Dendritic cell treated with granulocyte-macrophage colony-stimulating factor and Interleukin-4, amounts not matched to agents 40 ng/mL and 50 ng/mL, for 4 days (primary cell): Measurements from ENCODE around the gene SPTBN1.

Experiments
- H3K27ac Mint-ChIP-seq: one replicate; pipeline ENCODE4 v1.8.0; 2022; ENCODE audit warnings: mild to moderate bottlenecking, mixed read lengths
- H3K27me3 Mint-ChIP-seq: one replicate; pipeline ENCODE4 v1.8.0; 2022; ENCODE audit warnings: mild to moderate bottlenecking, mixed read lengths
- H3K36me3 Mint-ChIP-seq: one replicate; pipeline ENCODE4 v1.8.0; 2022; ENCODE audit warnings: low read depth, mixed read lengths
- H3K4me1 Mint-ChIP-seq: one replicate; pipeline ENCODE4 v1.8.0; 2022; ENCODE audit warnings: low read depth, mixed read lengths
- H3K4me3 Mint-ChIP-seq: one replicate; pipeline ENCODE4 v1.8.0; 2022; ENCODE audit warnings: mild to moderate bottlenecking, moderate library complexity, mixed read lengths
- H3K9me3 Mint-ChIP-seq: one replicate; pipeline ENCODE4 v1.8.0; 2022; ENCODE audit warnings: mixed read lengths
- intact Hi-C: fragments of 100-400 bp; cut with micrococcal nuclease; formaldehyde crosslinking; loops from one replicate; pipeline ENCODE4 v1.15.0; 2022

The SPTBN1 gene

GRCh38 chr2:54582987-54583386, 126.9 kb downstream of the SPTBN1 start:
- H3K4me1 Mint-ChIP-seq, result peaks cover 21% of the 10 kb centered on the region
- H3K9me3 Mint-ChIP-seq, result no peaks in the 10 kb centered on the region
- no peak overlapping the region for H3K4me3 Mint-ChIP-seq
- no peak overlapping the region for H3K27ac Mint-ChIP-seq
- H3K27me3 Mint-ChIP-seq, result no peaks in the 10 kb centered on the region
- intact Hi-C loops, result no loop called here
- no peaks in the 10 kb centered on the region for H3K36me3 Mint-ChIP-seq

- intact Hi-C loops, result no loop called here
- Mint-ChIP-seq H3K36me3 (no peaks in the 10 kb centered on the region), H3K27me3 (no peaks in the 10 kb centered on the region), H3K27ac (no peak overlapping the region), H3K4me1 (peaks cover 19% of the 10 kb centered on the region), H3K4me3 (no peak overlapping the region), H3K9me3 (no peaks in the 10 kb centered on the region)
Measured at GRCh38 chr2:54584598-54584997, 128.5 kb downstream of the SPTBN1 start.

- no peaks in the 10 kb centered on the region for H3K9me3 Mint-ChIP-seq
- H3K36me3 Mint-ChIP-seq, result no peaks in the 10 kb centered on the region
- no peaks in the 10 kb centered on the region for H3K27me3 Mint-ChIP-seq
- intact Hi-C loops, result no loop called here
- H3K4me1 Mint-ChIP-seq, result peaks cover 13% of the 10 kb centered on the region
- no peak overlapping the region for H3K4me3 Mint-ChIP-seq
- no peak overlapping the region for H3K27ac Mint-ChIP-seq
Measured at GRCh38 chr2:54585136-54585733, 129.1 kb downstream of the SPTBN1 start.

DNA sequence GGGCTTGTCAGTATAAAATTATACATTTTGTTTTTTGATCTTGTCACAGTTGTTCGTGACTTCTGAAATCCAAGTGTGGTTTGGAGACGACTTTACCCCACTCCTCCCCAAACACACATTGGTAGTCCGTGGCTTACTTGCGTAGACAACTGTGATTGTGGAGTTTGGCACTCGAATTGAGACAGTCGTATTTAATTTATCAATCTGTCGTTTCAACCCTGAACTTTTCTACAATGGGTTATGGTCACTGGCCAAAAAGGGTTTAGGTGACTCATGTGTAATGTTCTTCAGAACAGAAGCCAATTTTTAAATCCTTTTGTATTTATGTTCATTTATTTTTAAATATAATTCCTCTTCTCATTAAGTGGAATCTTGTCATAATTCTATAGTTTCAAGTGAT, 129.9 kb downstream of the SPTBN1 start:
- Mint-ChIP-seq H3K36me3 (no peaks in the 10 kb centered on the region), H3K27ac (no peak overlapping the region), H3K27me3 (no peaks in the 10 kb centered on the region), H3K4me1 (peaks cover 15% of the 10 kb centered on the region), H3K9me3 (no peaks in the 10 kb centered on the region), H3K4me3 (no peak overlapping the region)
- intact Hi-C loops, result no loop called here

DNA sequence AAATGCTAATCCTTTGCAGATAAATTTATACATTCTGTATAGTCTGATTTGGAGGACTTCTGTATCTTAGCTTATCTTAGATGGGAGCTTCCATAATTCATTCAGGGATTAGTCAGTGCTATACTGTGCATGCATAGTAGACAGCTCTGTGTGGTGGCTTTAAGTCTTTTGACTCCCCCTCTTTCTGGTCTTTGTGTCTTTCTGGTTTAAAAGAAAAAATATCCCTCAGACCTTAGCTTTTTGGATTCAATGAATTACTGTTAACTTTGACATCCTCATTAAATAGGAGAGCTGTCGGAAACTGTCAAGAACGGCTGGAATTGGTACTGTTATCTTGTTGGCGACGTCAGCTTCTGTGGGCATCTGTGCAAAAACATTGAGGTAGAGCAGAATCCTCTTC, 130.4 kb downstream of the SPTBN1 start:
- H3K4me3 Mint-ChIP-seq, result no peak overlapping the region
- intact Hi-C loops, result no loop called here
- no peaks in the 10 kb centered on the region for H3K9me3 Mint-ChIP-seq
- no peaks in the 10 kb centered on the region for H3K36me3 Mint-ChIP-seq
- no peak overlapping the region for H3K27ac Mint-ChIP-seq
- no peaks in the 10 kb centered on the region for H3K27me3 Mint-ChIP-seq
- peaks cover 15% of the 10 kb centered on the region for H3K4me1 Mint-ChIP-seq

DNA sequence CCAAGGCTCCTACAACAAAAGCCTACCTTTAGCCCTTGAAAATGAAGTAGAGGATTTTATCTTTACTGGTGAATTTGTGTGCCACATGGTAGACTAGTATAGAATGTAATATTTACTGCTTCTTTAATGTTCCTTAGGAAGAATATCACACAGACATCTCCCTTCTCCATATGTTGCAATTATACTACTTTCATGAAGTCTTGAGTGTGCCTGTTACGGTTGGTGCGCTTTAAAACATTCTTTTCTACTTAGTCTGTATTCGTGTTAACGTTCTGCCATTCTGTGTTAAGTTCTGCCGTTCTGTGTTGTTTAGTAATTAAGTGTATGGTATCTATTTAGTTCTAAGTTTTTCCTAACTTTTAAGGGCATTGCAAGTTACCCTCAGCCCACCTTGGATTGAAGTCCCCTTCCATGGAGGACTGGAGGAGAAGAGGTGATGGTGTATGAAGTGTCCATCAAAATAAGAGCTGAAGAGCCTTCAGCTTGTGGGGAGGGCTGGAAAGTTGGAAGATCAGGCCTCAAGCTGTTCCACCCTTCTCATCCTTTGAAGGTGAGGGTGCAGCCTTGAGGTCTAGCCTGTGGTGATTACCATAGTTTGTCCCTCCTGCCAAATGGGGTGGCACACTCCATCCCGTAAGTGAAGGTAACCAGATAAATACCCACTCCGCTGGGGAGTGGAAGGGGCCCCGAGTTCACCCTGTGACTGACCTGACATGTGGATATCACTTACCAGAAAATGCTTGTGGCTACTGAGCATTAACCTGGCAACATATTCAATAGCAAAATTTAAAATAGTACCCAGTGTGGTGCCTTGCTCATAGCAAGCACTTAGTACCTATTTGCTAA, 131.3 kb downstream of the SPTBN1 start:
- intact Hi-C loops, result no loop called here
- Mint-ChIP-seq H3K36me3 (no peaks in the 10 kb centered on the region), H3K27me3 (no peaks in the 10 kb centered on the region), H3K27ac (no peak overlapping the region), H3K4me3 (no peak overlapping the region), H3K9me3 (no peaks in the 10 kb centered on the region), H3K4me1 (peaks cover 15% of the 10 kb centered on the region)

DNA sequence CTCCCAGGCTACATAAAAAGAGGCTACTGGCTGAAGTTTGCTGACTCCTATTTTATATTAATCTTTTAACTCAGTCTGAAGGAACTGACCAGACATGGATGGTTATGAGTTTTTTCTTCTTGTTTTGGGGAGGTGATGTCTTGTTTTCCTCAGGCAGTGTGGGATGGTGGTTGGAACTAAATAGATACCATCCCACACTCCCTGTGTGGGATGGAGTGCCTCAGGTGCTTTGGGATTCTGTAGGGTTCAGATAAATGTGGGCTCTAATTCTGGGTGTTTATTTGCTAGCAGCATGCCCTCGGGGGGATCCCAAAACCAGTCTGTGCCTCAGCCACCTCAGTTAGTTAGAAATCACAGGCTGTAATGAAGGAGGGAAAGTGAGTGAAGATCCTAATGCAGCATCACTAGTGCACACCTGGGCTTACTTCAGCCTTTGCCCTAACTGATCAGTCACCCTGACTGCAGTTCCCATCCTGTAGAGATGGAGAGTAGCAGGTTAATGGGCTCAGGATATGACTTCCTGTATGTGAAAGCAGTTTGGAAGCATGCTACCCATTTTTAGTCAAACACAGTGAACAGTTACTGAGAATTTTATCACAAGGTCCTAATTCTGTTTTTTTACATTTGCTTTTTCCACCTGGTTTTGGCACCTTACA, 132.2 kb downstream of the SPTBN1 start:
- H3K27me3 Mint-ChIP-seq, result no peaks in the 10 kb centered on the region
- H3K9me3 Mint-ChIP-seq, result no peaks in the 10 kb centered on the region
- H3K4me3 Mint-ChIP-seq, result no peak overlapping the region
- H3K4me1 Mint-ChIP-seq, result peaks cover 18% of the 10 kb centered on the region
- no peak overlapping the region for H3K27ac Mint-ChIP-seq
- intact Hi-C loops, result no loop called here
- no peaks in the 10 kb centered on the region for H3K36me3 Mint-ChIP-seq

- no peaks in the 10 kb centered on the region for H3K9me3 Mint-ChIP-seq
- intact Hi-C loops, result no loop called here
- no peak overlapping the region for H3K27ac Mint-ChIP-seq
- H3K36me3 Mint-ChIP-seq, result no peaks in the 10 kb centered on the region
- no peak overlapping the region for H3K4me3 Mint-ChIP-seq
- peaks cover 20% of the 10 kb centered on the region for H3K4me1 Mint-ChIP-seq
- no peaks in the 10 kb centered on the region for H3K27me3 Mint-ChIP-seq
Measured at GRCh38 chr2:54589038-54589339, 132.9 kb downstream of the SPTBN1 start.

GRCh38 chr2:54589340-54590215, 133.5 kb downstream of the SPTBN1 start:
- intact Hi-C loops, result no loop called here
- no peaks in the 10 kb centered on the region for H3K27me3 Mint-ChIP-seq
- H3K4me3 Mint-ChIP-seq, result no peak overlapping the region
- H3K4me1 Mint-ChIP-seq, result peaks cover 20% of the 10 kb centered on the region
- H3K27ac Mint-ChIP-seq, result no peak overlapping the region
- H3K9me3 Mint-ChIP-seq, result no peaks in the 10 kb centered on the region
- H3K36me3 Mint-ChIP-seq, result no peaks in the 10 kb centered on the region

DNA sequence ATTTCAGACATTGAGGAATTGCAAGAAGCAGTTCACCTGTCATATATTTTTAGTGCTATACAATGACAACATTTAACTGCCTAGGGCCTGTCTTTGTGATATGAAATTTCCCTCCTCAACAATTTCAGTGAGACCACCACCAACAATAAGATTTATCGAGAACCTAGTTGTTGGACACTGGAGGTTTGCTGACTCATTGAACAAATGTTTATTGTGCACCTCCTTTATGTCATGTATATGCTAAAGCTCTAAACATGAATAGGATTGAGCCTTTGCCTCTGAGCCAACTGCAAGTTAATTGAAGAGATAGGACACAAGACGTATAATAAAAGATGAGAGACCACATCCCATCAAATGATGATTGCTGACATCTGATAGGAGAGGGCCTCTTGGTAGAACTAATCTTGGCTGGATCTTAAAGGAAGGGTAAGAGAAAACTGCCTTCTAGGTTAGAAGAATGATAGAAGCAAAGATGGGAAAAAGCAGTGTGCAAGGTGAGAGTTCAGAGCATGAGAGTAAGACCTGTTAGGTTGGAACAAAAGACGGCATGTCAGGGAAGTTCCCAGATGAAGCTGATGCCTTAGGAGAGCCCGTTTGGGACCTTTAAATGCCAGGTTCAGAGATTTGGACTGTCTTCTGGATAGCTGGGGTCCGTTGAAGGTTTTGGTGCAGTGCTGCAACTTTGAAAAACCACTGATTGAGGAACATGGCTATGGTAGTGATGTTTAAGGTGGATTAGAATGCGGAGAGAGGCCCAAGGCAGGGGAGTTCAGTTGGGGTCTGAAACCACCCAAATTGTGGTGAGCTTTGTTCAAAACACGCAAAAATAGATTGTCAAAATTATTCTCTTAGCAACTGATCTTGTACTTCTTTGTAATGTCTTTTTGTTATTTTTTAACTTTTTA, 134.3 kb downstream of the SPTBN1 start:
- peaks cover 15% of the 10 kb centered on the region for H3K4me1 Mint-ChIP-seq
- no peak overlapping the region for H3K4me3 Mint-ChIP-seq
- no peaks in the 10 kb centered on the region for H3K27me3 Mint-ChIP-seq
- no peak overlapping the region for H3K27ac Mint-ChIP-seq
- intact Hi-C loops, result no loop called here
- no peaks in the 10 kb centered on the region for H3K9me3 Mint-ChIP-seq
- no peaks in the 10 kb centered on the region for H3K36me3 Mint-ChIP-seq

- intact Hi-C loops, result no loop called here
- peaks cover 22% of the 10 kb centered on the region for H3K4me1 Mint-ChIP-seq
- H3K36me3 Mint-ChIP-seq, result no peaks in the 10 kb centered on the region
- no peak overlapping the region for H3K27ac Mint-ChIP-seq
- no peaks in the 10 kb centered on the region for H3K9me3 Mint-ChIP-seq
- no peaks in the 10 kb centered on the region for H3K27me3 Mint-ChIP-seq
- H3K4me3 Mint-ChIP-seq, result no peak overlapping the region
Measured at GRCh38 chr2:54591551-54591950, 135.4 kb downstream of the SPTBN1 start.

- Mint-ChIP-seq H3K9me3 (no peaks in the 10 kb centered on the region), H3K36me3 (no peaks in the 10 kb centered on the region), H3K27ac (no peak overlapping the region), H3K4me1 (peaks cover 36% of the 10 kb centered on the region), H3K27me3 (no peaks in the 10 kb centered on the region), H3K4me3 (no peak overlapping the region)
- intact Hi-C loops, result no loop called here
Measured at GRCh38 chr2:54593249-54593648, 137.1 kb downstream of the SPTBN1 start.

- no peaks in the 10 kb centered on the region for H3K27me3 Mint-ChIP-seq
- intact Hi-C loops, result no loop called here
- H3K4me1 Mint-ChIP-seq, result peaks cover 39% of the 10 kb centered on the region
- H3K4me3 Mint-ChIP-seq, result no peak overlapping the region
- H3K36me3 Mint-ChIP-seq, result no peaks in the 10 kb centered on the region
- no peaks in the 10 kb centered on the region for H3K9me3 Mint-ChIP-seq
- no peak overlapping the region for H3K27ac Mint-ChIP-seq
Measured at GRCh38 chr2:54594048-54594447, 137.9 kb downstream of the SPTBN1 start.
